HepG2 (cell line): ENCODE data around the gene ANKHD1. TPM values are rescaled to one million over a fixed set of nuclear protein-coding genes. Genes with fewer than 3 reads are reported as not detected.

Source experiments
- ATF1 ChIP-seq: IDR thresholded peaks from 2 replicates; pipeline ENCODE4 v1.6.1; 2016; ENCODE audit warnings: mild to moderate bottlenecking, control low read depth
- BRCA1 ChIP-seq: sonication (generic); formaldehyde crosslinking; IDR thresholded peaks from 2 replicates; pipeline ENCODE4 v1.4.0; 2020; ENCODE audit warnings: missing genetic modification reagents
- CCAR2 ChIP-seq: fragments of 200-400 bp; formaldehyde crosslinking; optimal IDR thresholded peaks from 2 replicates; pipeline ENCODE3; 2018; ENCODE audit warnings: low read depth, mild to moderate bottlenecking, low read length, moderate library complexity
- GATAD2A ChIP-seq: IDR thresholded peaks from 2 replicates; pipeline ENCODE4 v1.6.1; 2016
- KLF12 ChIP-seq: sonication (generic); formaldehyde crosslinking; IDR thresholded peaks from 2 replicates; pipeline ENCODE4 v1.4.0; 2020; ENCODE audit warnings: missing genetic modification reagents, borderline replicate concordance
- MED1 ChIP-seq: sonication (generic); formaldehyde crosslinking; IDR thresholded peaks from 2 replicates; pipeline ENCODE4 v1.4.0; 2020; ENCODE audit warnings: missing genetic modification reagents
- MYC ChIP-seq: sonication (generic); formaldehyde crosslinking; IDR thresholded peaks from 2 replicates; pipeline ENCODE4 v1.9.0; 2021; ENCODE audit warnings: missing genetic modification reagents, borderline replicate concordance
- PHB2 ChIP-seq: fragments of 450-650 bp; IDR thresholded peaks from 2 replicates; pipeline ENCODE4 v1.6.1; 2018; ENCODE audit not compliant: partially characterized antibody
- POGK ChIP-seq: sonication (generic); formaldehyde crosslinking; conservative IDR thresholded peaks from 2 replicates; pipeline ENCODE4 v1.8.0; 2022; ENCODE audit warnings: mild to moderate bottlenecking, moderate library complexity, missing genetic modification reagents
- TBX2 ChIP-seq: sonication (generic); formaldehyde crosslinking; IDR thresholded peaks from 2 replicates; pipeline ENCODE4 v1.5.0; 2020; ENCODE audit warnings: missing genetic modification reagents, mild to moderate bottlenecking, borderline replicate concordance
- TEAD3 ChIP-seq: optimal IDR thresholded peaks from 2 replicates; pipeline ENCODE3; 2016; ENCODE audit warnings: borderline replicate concordance
- ZNF260 ChIP-seq: sonication (generic); formaldehyde crosslinking; IDR thresholded peaks from 2 replicates; pipeline ENCODE4 v1.4.0; 2020; ENCODE audit warnings: missing genetic modification reagents, low read depth, mild to moderate bottlenecking, borderline replicate concordance
- ZNF318 ChIP-seq: sonication (generic); formaldehyde crosslinking; IDR thresholded peaks from 2 replicates; pipeline ENCODE4 v1.4.0; 2020; ENCODE audit warnings: mild to moderate bottlenecking, missing genetic modification reagents
- ZNF354B ChIP-seq: sonication (generic); formaldehyde crosslinking; IDR thresholded peaks from 2 replicates; pipeline ENCODE4 v1.8.0; 2022; ENCODE audit warnings: mild to moderate bottlenecking, missing genetic modification reagents
- ZNF547 ChIP-seq: sonication (generic); formaldehyde crosslinking; IDR thresholded peaks from 2 replicates; pipeline ENCODE4 v1.5.1; 2020; ENCODE audit warnings: mild to moderate bottlenecking, missing genetic modification reagents
- ZNF574 ChIP-seq: sonication (generic); formaldehyde crosslinking; IDR thresholded peaks from 2 replicates; pipeline ENCODE4 v1.4.0; 2020; ENCODE audit warnings: missing genetic modification reagents
- ZNF740 ChIP-seq: sonication (generic); formaldehyde crosslinking; IDR thresholded peaks from 2 replicates; pipeline ENCODE4 v1.4.0; 2020; ENCODE audit warnings: missing genetic modification reagents
- polyA plus RNA-seq, 8 experiments: library from polyadenylated mRNA; depleted of rRNA in 3 of 8; stranded (reverse) in 7 of 8; unstranded in 1 of 8; fragments of >200 nt; fragmentation: Illumina TruSeq in 4 of 8; extraction: Trizol in 4 of 8; gene quantifications; 2 replicates each; pipeline versions ENCODE4 v1.2.1 to v1.2.3, GENCODE V29; 2011 to 2016; ENCODE audit warnings: low read depth in 4 of 8, missing spikeins in 1 of 8, mixed read lengths in 1 of 8; ENCODE audit not compliant: insufficient read depth in 1 of 8
- total RNA-seq, 5 experiments: library from RNA; depleted of rRNA; stranded (reverse); fragments of >200 nt; fragmentation: Illumina TruSeq; extraction: Trizol; gene quantifications; 2 replicates each; pipeline ENCODE4 v1.2.3, GENCODE V29; 2016; ENCODE audit warnings: low read depth in 1 of 5

Gene ANKHD1
- total and polyA plus RNA-seq, 2 of the 13 experiments (the other 11 are each of a cell fraction or from before 2014, with no cell fraction given), result 69.9 to 82.0 TPM

GRCh38 chr5:140402258-140403074 lies 833 bp downstream of the ANKHD1 start (continued):
- TF ChIP-seq POGK (no peak), PHB2 (no peak), MYC (CRISPR knock-in tag) (no peak; the same call in 1 of the 2 replicates), TEAD3 (no peak), CCAR2 (no peak), GATAD2A (CRISPR knock-in tag) (peak; percentile 43; the same call in 1 of the 2 replicates), ZNF354B (CRISPR knock-in tag) (no peak), ZNF574 (no peak), ZNF318 (CRISPR knock-in tag) (no peak; the same call in 1 of the 2 replicates), ZNF740 (CRISPR knock-in tag) (peak; percentile 68), TBX2 (CRISPR knock-in tag) (no peak), BRCA1 (CRISPR knock-in tag) (no peak), ZNF260 (CRISPR knock-in tag) (no peak), ATF1 (no peak), KLF12 (peak; percentile 66), ZNF547 (CRISPR knock-in tag) (peak; percentile 11; the same call in 1 of the 2 replicates), MED1 (CRISPR knock-in tag) (peak; percentile 48)
